Fibroblast of pulmonary artery (primary cell): ENCODE results near the gene CRAT.
"Not testable (repeated sequence)": the region's sequence is repeated elsewhere in the genome, so short reads cannot be mapped to it uniquely, and the experiment has no call there.

ENCODE experiments used
- DNase-seq: peaks from one replicate; pipeline ENCODE4 v3.0.0-alpha.2; 2010; ENCODE audit warnings: low read depth
- H3K4me3 ChIP-seq: replicated peaks from 2 replicates; pipeline ENCODE4 v1.5.1; 2011; ENCODE audit warnings: low read depth, mild to moderate bottlenecking, control low read depth, low read length, moderate library complexity
- CTCF ChIP-seq: IDR thresholded peaks from 2 replicates; pipeline ENCODE4 v1.5.1; 2011; ENCODE audit warnings: mild to moderate bottlenecking, control low read depth, low read length, inconsistent platforms; ENCODE audit errors: missing control alignments

The CRAT gene

DNA sequence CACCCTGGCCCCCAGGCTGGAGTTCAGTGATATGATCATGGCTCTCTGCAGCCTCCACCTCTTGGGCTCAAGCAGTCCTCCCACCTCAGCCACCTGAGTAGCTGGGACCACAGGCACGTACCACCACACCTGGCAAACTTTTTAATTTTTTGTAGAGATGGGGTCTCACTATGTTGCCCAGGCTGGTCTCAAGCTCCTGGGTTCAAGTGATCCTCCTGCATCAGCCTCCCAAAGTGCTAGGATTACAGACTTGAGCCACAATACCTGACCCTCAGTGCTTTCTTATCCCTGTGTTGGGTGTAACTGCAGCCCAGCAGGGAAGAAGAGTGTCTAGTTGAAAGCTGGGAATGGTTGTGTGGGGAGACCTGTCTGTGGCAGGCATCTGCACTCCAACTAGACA, 11.5 kb upstream of the CRAT start:
- DNase-seq: no peak
- H3K4me3 ChIP-seq: no peak overlapping the region
- no peak for TF ChIP-seq CTCF

- TF ChIP-seq CTCF: no peak
- peak; percentile 48 for DNase-seq
- no peak overlapping the region for H3K4me3 ChIP-seq
These were observed 10.9 kb upstream of the CRAT start for GRCh38 chr9:129121483-129121882.

- TF ChIP-seq CTCF: no peak
- DNase-seq: no peak
- H3K4me3 ChIP-seq: no peak overlapping the region
These were observed 8.2 kb upstream of the CRAT start for GRCh38 chr9:129118799-129119198.

DNA sequence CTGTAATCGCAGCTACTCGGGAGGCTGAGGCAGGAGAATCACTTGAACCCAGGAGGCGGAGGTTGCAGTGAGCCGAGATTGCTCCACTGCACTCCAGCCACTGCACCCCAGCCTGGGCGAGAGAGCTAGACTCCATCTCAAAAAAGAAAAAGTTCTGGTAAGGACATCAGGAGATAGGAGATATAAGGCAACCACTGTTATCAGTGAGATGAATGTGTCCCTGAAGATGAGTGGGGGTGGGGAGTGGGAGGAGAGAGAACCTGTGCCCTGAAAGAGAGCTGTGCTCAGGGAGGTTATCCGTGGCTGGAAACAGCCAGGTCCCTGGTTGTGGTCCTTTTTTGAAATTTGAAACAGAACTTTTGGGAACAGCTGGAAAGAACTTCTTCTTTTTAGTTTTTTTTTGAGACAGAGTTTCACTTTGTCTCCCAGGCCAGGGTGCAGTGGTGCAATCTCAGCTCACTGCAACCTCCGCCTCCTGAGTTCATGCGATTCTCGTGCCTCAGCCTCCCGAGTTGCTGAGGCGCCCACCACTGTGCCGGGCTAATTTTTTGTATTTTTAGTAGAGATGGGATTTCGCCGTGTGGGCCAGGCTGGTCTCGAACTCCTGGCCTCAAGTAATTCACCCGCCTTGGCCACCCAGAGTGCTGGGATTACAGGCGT, 3.2 kb upstream of the CRAT start:
- DNase-seq: no peak
- no peak overlapping the region for H3K4me3 ChIP-seq
- no peak for TF ChIP-seq CTCF

DNA sequence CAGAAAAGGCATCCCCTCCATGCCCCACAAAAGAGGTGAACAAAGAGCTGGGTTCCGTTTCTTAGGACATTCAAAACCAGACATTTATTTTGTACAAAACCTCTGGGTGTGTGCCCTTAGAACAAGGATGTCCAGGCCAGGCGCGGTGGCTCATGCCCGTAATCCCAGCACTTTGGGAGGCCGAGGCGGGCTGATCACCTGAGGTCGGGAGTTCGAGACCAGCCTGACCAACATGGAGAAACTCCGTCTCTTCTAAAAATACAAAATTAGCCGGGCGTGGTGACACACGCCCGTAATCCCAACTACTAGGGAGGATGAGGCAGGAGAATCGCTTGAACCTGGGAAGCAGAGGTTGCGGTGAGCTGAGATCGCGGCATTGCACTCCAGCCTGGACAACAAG, 1.9 kb upstream of the CRAT start:
- not testable (repeated sequence) for DNase-seq
- peak overlapping the region; percentile 76 for H3K4me3 ChIP-seq

DNA sequence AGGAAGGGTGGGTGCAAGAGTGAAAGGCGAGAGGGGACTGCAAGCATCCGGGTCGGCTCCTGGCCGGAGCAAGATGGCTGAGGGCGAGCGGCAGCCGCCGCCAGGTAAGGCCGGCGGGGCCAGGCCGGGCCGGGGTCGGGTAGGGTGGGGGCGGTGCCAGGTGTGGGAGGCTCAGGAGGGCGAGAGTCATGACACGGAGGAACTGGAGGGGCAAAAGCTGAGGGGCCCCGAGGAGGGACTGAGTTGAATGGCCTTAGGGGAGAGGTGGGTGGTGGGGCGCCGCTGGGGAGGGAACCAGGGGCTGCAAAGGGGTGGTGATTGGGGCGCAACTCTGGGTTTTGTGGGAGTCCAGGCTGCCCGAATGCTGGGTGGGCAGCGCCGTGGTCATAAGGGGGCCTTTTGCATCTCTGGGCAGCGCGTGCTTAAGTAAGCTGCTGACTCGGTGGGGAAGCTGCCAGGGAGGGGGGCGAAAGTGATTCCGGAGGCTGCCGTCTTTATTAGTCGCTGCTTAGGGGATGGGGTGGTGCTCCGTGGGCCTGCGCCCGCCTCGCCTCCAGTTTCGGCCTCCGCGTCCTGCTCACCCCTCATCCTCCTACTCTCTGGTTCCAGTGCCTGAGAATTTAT, 1.0 kb upstream of the CRAT start:
- TF ChIP-seq CTCF: no peak
- peak; percentile 52 for DNase-seq
- H3K4me3 ChIP-seq: peak overlapping the region; percentile 76

DNA sequence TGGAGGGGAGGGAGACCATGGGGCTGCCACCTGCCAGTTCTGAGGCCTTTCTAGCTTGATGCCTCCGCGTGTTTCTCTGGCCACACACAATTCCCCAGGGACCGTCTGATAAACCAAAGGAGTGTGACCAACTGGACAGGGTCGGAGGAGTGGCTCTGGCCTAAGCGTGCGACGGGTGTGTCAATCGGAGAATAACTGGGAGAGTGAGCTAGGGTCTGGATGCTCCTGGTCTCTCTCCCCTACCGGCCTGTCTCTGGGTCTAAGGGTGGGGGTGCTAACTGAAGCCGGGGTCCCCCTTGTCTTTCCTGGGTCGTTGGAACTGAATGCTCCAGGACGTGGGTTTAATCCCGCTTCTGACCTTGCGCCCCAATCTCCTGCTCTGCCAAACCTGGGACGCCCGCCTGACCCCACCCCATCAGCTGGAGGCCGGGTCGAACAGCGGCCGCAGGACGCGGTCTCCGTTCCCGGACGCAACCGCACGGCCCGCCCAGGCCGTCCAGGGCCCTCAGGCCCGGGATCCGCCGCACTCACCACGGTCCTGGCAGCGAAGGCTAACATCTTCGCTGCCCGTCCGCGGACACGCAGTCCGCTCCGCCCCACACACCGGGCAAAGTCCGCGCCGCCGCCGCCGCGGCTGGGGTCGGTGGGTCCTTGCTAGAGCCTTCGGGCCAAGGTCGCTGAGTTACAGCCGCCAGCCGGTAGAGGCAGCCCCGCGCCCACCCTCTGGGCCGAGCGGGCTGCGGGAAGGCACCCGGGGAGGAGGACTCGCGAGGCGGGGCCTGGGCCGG, 447 bp downstream of the CRAT start:
- TF ChIP-seq CTCF: no peak
- DNase-seq: peak; percentile 24
- H3K4me3 ChIP-seq: peak overlapping the region; percentile 76
